Activated CD8-positive, alpha-beta memory T cell treated with anti-CD3 and anti-CD28 coated beads, Interleukin-2, amount 50 U/mL, for 24 hours (primary cell): Measurements from ENCODE around the gene ZNF558.

Source experiments
- DNase-seq: peaks from one replicate; pipeline ENCODE4 v3.0.0-alpha.2; 2020; ENCODE audit errors: extremely low read depth

Gene ZNF558

GRCh38 chr19:8832132-8833021 is at the start of gene ZNF558, which contains the start of gene MBD3L1:
ZNF558 (minus strand) TSS chr19:8832304; CDS start chr19:8822659, 9,645 bp downstream.
MBD3L1 (plus strand) TSS chr19:8832377; CDS start chr19:8842679, 10,302 bp downstream.
- peak; percentile 99 for DNase-seq

GRCh38 chr19:8881512-8881911 is 49.4 kb upstream of the ZNF558 start:
- DNase-seq: no peak

- no peak for DNase-seq
Observed at GRCh38 chr19:8880868-8881488, 48.9 kb upstream of the ZNF558 start.

- no peak for DNase-seq
Observed at GRCh38 chr19:8877854-8878705, 46.0 kb upstream of the ZNF558 start.

GRCh38 chr19:8866344-8866743 is 34.2 kb upstream of the ZNF558 start:
- no peak for DNase-seq

- DNase-seq: no peak
Observed at GRCh38 chr19:8858260-8858659, 26.2 kb upstream of the ZNF558 start.

GRCh38 chr19:8850488-8850887 is 18.4 kb upstream of the ZNF558 start:
- no peak for DNase-seq

- DNase-seq: no peak
Observed at GRCh38 chr19:8849232-8849631, 17.1 kb upstream of the ZNF558 start.

- no peak for DNase-seq
Observed at GRCh38 chr19:8846819-8847218, 14.7 kb upstream of the ZNF558 start.

- DNase-seq: no peak
Observed at GRCh38 chr19:8840708-8841107, 8.6 kb upstream of the ZNF558 start.

- no peak for DNase-seq
Observed at GRCh38 chr19:8835877-8836276, 3.8 kb upstream of the ZNF558 start.

GRCh38 chr19:8835446-8835845 is 3.3 kb upstream of the ZNF558 start:
- DNase-seq: no peak

- DNase-seq: no peak
Observed at GRCh38 chr19:8831832-8832131, 322 bp downstream of the ZNF558 start.

- DNase-seq: no peak
Observed at GRCh38 chr19:8831373-8831772, 731 bp downstream of the ZNF558 start.

- no peak for DNase-seq
Observed at GRCh38 chr19:8827277-8827676, 4.8 kb downstream of the ZNF558 start.

GRCh38 chr19:8826371-8826770 is 5.7 kb downstream of the ZNF558 start:
- no peak for DNase-seq

GRCh38 chr19:8821748-8822241 is 10.3 kb downstream of the ZNF558 start:
- DNase-seq: no peak

GRCh38 chr19:8820234-8820633 is 11.9 kb downstream of the ZNF558 start:
- no peak for DNase-seq

- DNase-seq: no peak
Observed at GRCh38 chr19:8815780-8816179, 16.3 kb downstream of the ZNF558 start.

GRCh38 chr19:8814176-8814575 is 17.9 kb downstream of the ZNF558 start:
- no peak for DNase-seq

GRCh38 chr19:8811315-8812172 is 20.6 kb downstream of the ZNF558 start:
- no peak for DNase-seq
